HG03457 (cell line): ENCODE measurements around the gene ASTN2.
"Not testable (repeated sequence)": the region's sequence is repeated elsewhere in the genome, so short reads cannot be mapped to it uniquely, and the experiment has no call there.

ENCODE experiments used
- ATAC-seq: cut with Tn5 transposase; IDR thresholded peaks from one replicate; pipeline ENCODE4 v1.9.1; 2021; ENCODE audit warnings: moderate number of reproducible peaks; ENCODE audit not compliant: unreplicated experiment

Gene ASTN2

GRCh38 chr9:117084221-117084620 is 330.6 kb downstream of the ASTN2 start:
- ATAC-seq, result no peak

GRCh38 chr9:117083559-117083958 is 331.3 kb downstream of the ASTN2 start:
- ATAC-seq, result no peak

GRCh38 chr9:117081641-117082317 is 333.1 kb downstream of the ASTN2 start:
- ATAC-seq, result no peak

GRCh38 chr9:117080765-117081390 is 334.0 kb downstream of the ASTN2 start:
- no peak for ATAC-seq

GRCh38 chr9:117076571-117077290 is 338.1 kb downstream of the ASTN2 start:
- ATAC-seq, result no peak

GRCh38 chr9:117075636-117076035 is 339.2 kb downstream of the ASTN2 start:
- ATAC-seq, result no peak

GRCh38 chr9:117074784-117075520 is 339.9 kb downstream of the ASTN2 start:
- no peak for ATAC-seq

GRCh38 chr9:117074342-117074662 is 340.6 kb downstream of the ASTN2 start:
- no peak for ATAC-seq

- no peak for ATAC-seq
Observed at GRCh38 chr9:117073539-117074341, 341.1 kb downstream of the ASTN2 start.

- ATAC-seq, result no peak
Observed at GRCh38 chr9:117073071-117073470, 341.8 kb downstream of the ASTN2 start.

- ATAC-seq, result no peak
Observed at GRCh38 chr9:117072216-117072615, 342.6 kb downstream of the ASTN2 start.

- not testable (repeated sequence) for ATAC-seq
Observed at GRCh38 chr9:117071673-117072207, 343.1 kb downstream of the ASTN2 start.

GRCh38 chr9:117063721-117064471 is 351.0 kb downstream of the ASTN2 start:
- ATAC-seq, result no peak

GRCh38 chr9:117060963-117061362 is 353.9 kb downstream of the ASTN2 start:
- ATAC-seq, result no peak

GRCh38 chr9:117050007-117050406 is 364.9 kb downstream of the ASTN2 start:
- ATAC-seq, result no peak

GRCh38 chr9:117046666-117047327 is 368.1 kb downstream of the ASTN2 start:
- no peak for ATAC-seq

GRCh38 chr9:117044241-117044640 is 370.6 kb downstream of the ASTN2 start:
- ATAC-seq, result no peak

- no peak for ATAC-seq
Observed at GRCh38 chr9:117043159-117043558, 371.7 kb downstream of the ASTN2 start.

GRCh38 chr9:117035546-117035945 is 379.3 kb downstream of the ASTN2 start:
- ATAC-seq, result no peak
